GM12878 (cell line): ENCODE data around the gene TMEM170B. TPM values are rescaled to one million over a fixed set of nuclear protein-coding genes. Genes with fewer than 3 reads are reported as not detected.

ENCODE experiments used
- ATF2 ChIP-seq: IDR thresholded peaks from 2 replicates; pipeline ENCODE4 v1.6.1; 2012; ENCODE audit warnings: low read length, inconsistent platforms
- BMI1 ChIP-seq: fragments of 450-650 bp; IDR thresholded peaks from 2 replicates; pipeline ENCODE4 v1.6.1; 2016; ENCODE audit warnings: mild to moderate bottlenecking, moderate library complexity, borderline replicate concordance
- CEBPZ ChIP-seq: fragments of 150-350 bp; IDR thresholded peaks from 2 replicates; pipeline ENCODE4 v1.6.1; 2016; ENCODE audit warnings: low read depth, low read length
- E4F1 ChIP-seq: fragments of 450-650 bp; IDR thresholded peaks from 2 replicates; pipeline ENCODE4 v1.6.1; 2018; ENCODE audit warnings: borderline replicate concordance, mild to moderate bottlenecking; ENCODE audit not compliant: partially characterized antibody
- HDAC6 ChIP-seq: fragments of 200-600 bp; sonication (generic); IDR thresholded peaks from one replicate; pipeline ENCODE4 v1.8.0; 2017; ENCODE audit warnings: antibody characterized with exemption; ENCODE audit not compliant: unreplicated experiment
- HDGF ChIP-seq: fragments of 450-650 bp; IDR thresholded peaks from 2 replicates; pipeline ENCODE4 v1.6.1; 2016; ENCODE audit warnings: antibody characterized with exemption
- IKZF1 ChIP-seq: fragments of 450-650 bp; conservative IDR thresholded peaks from 2 replicates; pipeline ENCODE4 v1.6.1; 2017; ENCODE audit warnings: antibody characterized with exemption, mild to moderate bottlenecking
- MEF2A ChIP-seq: IDR thresholded peaks from 2 replicates; pipeline ENCODE4 v1.6.1; 2011; ENCODE audit warnings: low read depth, mild to moderate bottlenecking, low read length, moderate library complexity; ENCODE audit not compliant: insufficient read depth
- PAX8 ChIP-seq: fragments of 450-650 bp; IDR thresholded peaks from 2 replicates; pipeline ENCODE4 v1.6.1; 2017; ENCODE audit warnings: mild to moderate bottlenecking, moderate library complexity
- RUNX3 ChIP-seq: IDR thresholded peaks from 2 replicates; pipeline ENCODE4 v1.6.1; 2012; ENCODE audit warnings: low read length, inconsistent platforms
- SPI1 ChIP-seq: IDR thresholded peaks from 2 replicates; pipeline ENCODE4 v1.6.1; 2011; ENCODE audit warnings: low read depth, mild to moderate bottlenecking, low read length, moderate library complexity, borderline replicate concordance; ENCODE audit not compliant: insufficient read depth
- TCF7 ChIP-seq: IDR thresholded peaks from 2 replicates; pipeline ENCODE4 v1.6.1; 2014; ENCODE audit warnings: antibody characterized with exemption, borderline replicate concordance
- ZNF207 ChIP-seq: fragments of 450-650 bp; IDR thresholded peaks from 2 replicates; pipeline ENCODE4 v1.6.1; 2014; ENCODE audit warnings: antibody characterized with exemption, mild to moderate bottlenecking, borderline replicate concordance
- ZSCAN29 ChIP-seq: fragments of 450-650 bp; IDR thresholded peaks from 2 replicates; pipeline ENCODE4 v1.6.1; 2017; ENCODE audit warnings: mild to moderate bottlenecking, moderate library complexity
- polyA plus RNA-seq, 11 experiments: library from polyadenylated mRNA; depleted of rRNA in 4 of 11; unstranded in 6 of 11; stranded (reverse) in 5 of 11; fragments of >200 nt; fragmentation: Nextera tagmentation in 4 of 11; fragmentation: Illumina TruSeq in 1 of 11; extraction: Ambion mirVana in 4 of 11; extraction: Trizol in 1 of 11; gene quantifications; 1 replicate in 1 of 11; 2 replicates in 10 of 11; pipeline versions ENCODE4 v1.2.1 to v1.2.3, GENCODE V29; 2011 to 2016; ENCODE audit warnings: inconsistent platforms in 2 of 11, missing spikeins in 2 of 11, low read depth in 1 of 11
- total RNA-seq, 4 experiments: library from RNA; depleted of rRNA in 3 of 4; stranded (reverse); fragments of >200 nt in 3 of 4; fragmentation: Illumina TruSeq in 1 of 4; extraction: Trizol in 1 of 4; gene quantifications; 2 replicates each; pipeline versions ENCODE4 v1.2.1 to v1.2.3, GENCODE V29; 2013 to 2021
- TF ChIP-seq, protein P1 (sequence below): fragments of 450-650 bp; conservative IDR thresholded peaks from 2 replicates; pipeline ENCODE4 v1.6.1; 2017; ENCODE audit warnings: mild to moderate bottlenecking, moderate library complexity

Gene TMEM170B
- total and polyA plus RNA-seq, 10 of the 15 experiments (the other 5 are each of a cell fraction or from before 2014, with no cell fraction given), result 0.38 to 10.3 (median 4.2) TPM

GRCh38 chr6:11626356-11626755, 88.8 kb downstream of the TMEM170B start (continued):
- TF ChIP-seq HDGF (no peak), E4F1 (no peak), BMI1 (no peak), MEF2A (no peak), ATF2 (no peak), RUNX3 (no peak), IKZF1 (no peak), SPI1 (no peak), PAX8 (no peak), HDAC6 (no peak), CEBPZ (no peak), ZNF207 (no peak), ZSCAN29 (no peak), TCF7 (no peak)
- TF ChIP-seq, protein P1, sequence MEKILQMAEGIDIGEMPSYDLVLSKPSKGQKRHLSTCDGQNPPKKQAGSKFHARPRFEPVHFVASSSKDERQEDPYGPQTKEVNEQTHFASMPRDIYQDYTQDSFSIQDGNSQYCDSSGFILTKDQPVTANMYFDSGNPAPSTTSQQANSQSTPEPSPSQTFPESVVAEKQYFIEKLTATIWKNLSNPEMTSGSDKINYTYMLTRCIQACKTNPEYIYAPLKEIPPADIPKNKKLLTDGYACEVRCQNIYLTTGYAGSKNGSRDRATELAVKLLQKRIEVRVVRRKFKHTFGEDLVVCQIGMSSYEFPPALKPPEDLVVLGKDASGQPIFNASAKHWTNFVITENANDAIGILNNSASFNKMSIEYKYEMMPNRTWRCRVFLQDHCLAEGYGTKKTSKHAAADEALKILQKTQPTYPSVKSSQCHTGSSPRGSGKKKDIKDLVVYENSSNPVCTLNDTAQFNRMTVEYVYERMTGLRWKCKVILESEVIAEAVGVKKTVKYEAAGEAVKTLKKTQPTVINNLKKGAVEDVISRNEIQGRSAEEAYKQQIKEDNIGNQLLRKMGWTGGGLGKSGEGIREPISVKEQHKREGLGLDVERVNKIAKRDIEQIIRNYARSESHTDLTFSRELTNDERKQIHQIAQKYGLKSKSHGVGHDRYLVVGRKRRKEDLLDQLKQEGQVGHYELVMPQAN, result no peak
- TF ChIP-seq, all 136 proteins: peak for 0
